Activated CD8-positive, alpha-beta T cell treated with anti-CD3 and anti-CD28 coated beads, Interleukin-2, amount 10 ng/mL, durations not matched to agents 7 days and 5 days (primary cell): ENCODE measurements around the gene TTLL13. TPM values are rescaled to one million over a fixed set of nuclear protein-coding genes. Genes with fewer than 3 reads are reported as not detected.

ENCODE experiments used
- ATAC-seq: fragments of 150-1000 bp; cut with Tn5 transposase; one replicate; pipeline ENCODE4 v1.10.0; 2021; ENCODE audit warnings: moderate library complexity
- CTCF ChIA-PET: fragments of 350-600 bp; sonication (Branson Sonifier 250); formaldehyde crosslinking; loops from one replicate; lab custom pipeline; 2021; ENCODE audit warnings: antibody characterized with exemption; lab: Charles Lee
- POLR2A ChIA-PET: fragments of 350-600 bp; sonication (Branson Sonifier 250); formaldehyde crosslinking; loops from one replicate; lab custom pipeline; 2021; ENCODE audit warnings: antibody characterized with exemption; lab: Charles Lee
- DNase-seq: peaks from one replicate; pipeline ENCODE4 v3.0.0-alpha.2; 2020
- H3K27ac Mint-ChIP-seq: one replicate; pipeline ENCODE4 v1.8.0; 2021; ENCODE audit warnings: mild to moderate bottlenecking, mixed read lengths
- H3K27me3 Mint-ChIP-seq: one replicate; pipeline ENCODE4 v1.8.0; 2021; ENCODE audit warnings: low read depth, mixed read lengths
- H3K36me3 Mint-ChIP-seq: one replicate; pipeline ENCODE4 v1.8.0; 2021; ENCODE audit warnings: low read depth, mixed read lengths
- H3K4me1 Mint-ChIP-seq: one replicate; pipeline ENCODE4 v1.8.0; 2021; ENCODE audit warnings: low read depth, mixed read lengths
- H3K4me3 Mint-ChIP-seq: one replicate; pipeline ENCODE4 v1.8.0; 2021; ENCODE audit warnings: mild to moderate bottlenecking, mixed read lengths
- H3K9me3 Mint-ChIP-seq: one replicate; pipeline ENCODE4 v1.8.0; 2022; ENCODE audit warnings: mixed read lengths; ENCODE audit not compliant: insufficient read depth
- total RNA-seq, 2 experiments: library from RNA; stranded (reverse); gene quantifications; one replicate each; pipeline ENCODE4 v1.2.3, GENCODE V29; 2021

Gene TTLL13
- total RNA-seq, 2 experiments from 2014 or later = 1.3 TPM; not detected in 1

DNA sequence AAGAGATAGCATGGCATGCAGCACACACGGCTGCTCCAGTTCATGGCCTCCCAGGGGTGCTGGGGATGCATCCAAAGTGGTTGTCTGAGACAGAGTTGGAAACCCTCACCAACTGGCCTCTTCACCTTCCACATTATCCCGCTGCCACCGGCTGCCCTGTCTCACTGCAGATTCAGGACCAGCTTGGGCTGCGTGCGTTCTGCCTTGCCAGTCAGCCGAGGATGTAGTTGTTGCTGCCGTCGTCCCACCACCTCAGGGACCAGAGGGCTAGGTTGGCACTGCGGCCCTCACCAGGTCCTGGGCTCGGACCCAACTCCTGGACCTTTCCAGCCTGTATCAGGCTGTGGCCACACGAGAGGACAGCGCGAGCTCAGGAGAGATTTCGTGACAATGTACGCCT lies 20.4 kb upstream of the TTLL13 start:
- CTCF ChIA-PET = interaction anchor here (3.6 kb wide), 1 partner anchor 86 kb away, joined by 21 read pairs; no protein-coding TSS in a partner anchor

DNA sequence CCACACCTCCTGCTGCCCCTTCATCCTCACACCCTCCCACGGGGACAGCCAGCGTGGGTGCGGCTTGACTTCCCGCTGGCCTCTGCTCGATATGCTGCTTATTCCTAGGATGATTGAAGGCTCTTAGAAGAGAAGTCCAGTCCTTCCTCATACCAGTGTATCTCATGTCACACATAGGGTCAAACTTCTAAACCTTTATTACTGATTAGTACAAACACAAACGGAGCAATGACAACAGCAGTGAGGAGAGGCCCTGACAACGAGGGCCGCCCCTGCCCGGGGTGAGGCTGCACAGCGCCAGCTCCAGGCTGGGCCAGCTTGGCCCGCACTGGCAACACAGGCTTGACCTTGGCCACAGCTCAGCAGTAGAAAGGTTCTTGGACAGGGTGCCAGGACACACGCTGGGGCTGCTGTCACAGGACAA lies 19.3 kb upstream of the TTLL13 start:
- no peak for ATAC-seq
- H3K4me1 Mint-ChIP-seq = peaks cover 48% of the 10 kb centered on the region

More for the DNA sequence above, 20.4 kb upstream of the TTLL13 start:
- Mint-ChIP-seq H3K36me3 (peaks cover 31% of the 10 kb centered on the region), H3K4me1 (peaks cover 40% of the 10 kb centered on the region), H3K9me3 (no peaks in the 10 kb centered on the region), H3K27me3 (no peaks in the 10 kb centered on the region), H3K4me3 (no peak overlapping the region), H3K27ac (peak overlapping the region; percentile 2)
- POLR2A ChIA-PET = interaction anchor here (1.1 kb wide), 1 partner anchor 11 kb away, joined by 3 read pairs; no protein-coding TSS in a partner anchor
- ATAC-seq (no peak), DNase-seq (no peak)

DNA sequence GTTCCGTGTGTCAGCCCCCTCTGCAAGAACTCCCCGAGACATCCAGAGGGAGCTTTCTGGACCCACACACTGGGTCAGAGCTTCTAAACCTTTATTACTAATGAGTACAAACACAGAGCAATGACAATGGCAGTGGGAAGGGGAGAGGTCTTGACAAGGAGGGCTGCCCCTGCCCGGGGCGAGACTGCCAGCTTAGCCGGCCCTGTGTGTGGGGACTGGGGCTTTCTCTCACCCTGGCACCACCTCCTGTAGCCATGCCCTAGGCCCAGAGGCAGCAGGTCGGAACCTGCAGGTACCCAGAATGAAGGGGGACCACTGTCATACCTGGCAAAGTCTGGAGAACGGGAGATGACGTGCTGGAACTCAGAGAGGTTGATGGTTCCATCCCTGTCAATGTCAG lies 18.7 kb upstream of the TTLL13 start:
- no peaks in the 10 kb centered on the region for H3K9me3 Mint-ChIP-seq
- ChIA-PET CTCF (interaction anchor here (0.9 to 4.0 kb wide), 7 partner anchors 9 to 89 kb away, joined by 3 to 21 read pairs (median 8); partner anchors contain the start of gene SEMA4B), POLR2A (interaction anchor here (0.7 to 4.7 kb wide), 5 partner anchors 9 to 128 kb away, joined by 3 to 35 read pairs (median 3); partner anchors contain the start of genes IDH2 and NGRN)
- ATAC-seq = no peak
- no peaks in the 10 kb centered on the region for H3K27me3 Mint-ChIP-seq
- H3K4me1 Mint-ChIP-seq = peaks cover 50% of the 10 kb centered on the region
- H3K27ac Mint-ChIP-seq = peak overlapping the region; percentile 93
- H3K4me3 Mint-ChIP-seq = peak overlapping the region; percentile 92
- no peak for DNase-seq
- peaks cover 31% of the 10 kb centered on the region for H3K36me3 Mint-ChIP-seq

More for the DNA sequence above, 19.3 kb upstream of the TTLL13 start:
- Mint-ChIP-seq H3K4me3 (peak overlapping the region; percentile 92), H3K36me3 (peaks cover 31% of the 10 kb centered on the region), H3K27ac (peak overlapping the region; percentile 93), H3K27me3 (no peaks in the 10 kb centered on the region), H3K9me3 (no peaks in the 10 kb centered on the region)
- DNase-seq = no peak
- POLR2A ChIA-PET = interaction anchor here (0.8 to 4.7 kb wide), 4 partner anchors 8 to 128 kb away, joined by 3 to 35 read pairs (median 4); partner anchors contain the start of genes IDH2 and NGRN
- CTCF ChIA-PET = interaction anchor here (2.0 to 3.6 kb wide), 2 partner anchors 9 to 87 kb away, joined by 8 to 21 read pairs; no protein-coding TSS in a partner anchor

DNA sequence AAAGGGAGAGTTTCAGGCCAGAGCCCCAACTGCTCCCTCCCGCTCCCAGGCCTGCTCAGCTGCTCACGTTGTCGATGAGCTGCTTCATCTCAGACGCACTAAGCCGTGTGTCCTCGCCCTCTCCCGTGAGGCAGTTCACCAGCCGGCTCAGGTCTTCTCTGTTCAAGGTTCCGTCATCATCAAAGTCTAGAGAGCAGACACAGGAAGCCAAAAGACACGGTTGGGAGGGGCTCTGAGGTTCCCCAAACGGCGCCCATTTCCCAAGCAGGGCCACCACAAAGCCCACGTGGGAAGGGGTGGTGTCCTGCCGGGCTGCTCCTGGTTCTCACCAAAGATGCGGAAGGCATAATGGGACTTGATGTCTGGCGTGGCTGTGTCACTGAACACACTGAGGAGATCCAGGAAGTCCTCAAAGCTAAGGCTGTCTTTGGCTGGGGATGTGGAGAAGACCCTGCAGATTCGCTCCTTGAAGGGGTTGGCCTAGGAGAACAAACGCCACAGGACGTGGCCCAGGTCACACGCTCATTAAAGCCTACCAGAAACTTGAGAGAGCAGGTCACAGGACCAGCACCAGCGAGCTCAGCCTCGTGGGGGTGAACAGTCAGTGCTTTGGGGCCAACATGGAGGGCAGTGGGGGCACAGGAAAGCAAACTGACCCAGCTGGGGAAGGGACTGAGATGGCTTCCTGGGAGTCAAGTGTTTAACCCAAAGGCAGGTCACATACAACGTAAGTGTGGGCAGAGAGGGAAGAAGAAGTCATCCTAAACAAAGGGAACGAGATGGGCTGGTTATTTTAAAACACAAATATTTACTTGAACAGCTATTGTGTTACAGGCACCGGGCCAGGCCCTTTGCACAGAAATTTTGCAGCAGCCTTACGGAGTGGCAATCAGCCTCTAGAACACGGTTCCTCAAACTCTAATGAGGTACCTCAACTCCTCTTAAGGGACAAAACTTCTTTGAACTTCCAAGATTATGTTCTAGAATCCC lies 18.0 kb upstream of the TTLL13 start:
- Mint-ChIP-seq H3K27ac (peak overlapping the region; percentile 93), H3K4me3 (peak overlapping the region; percentile 92), H3K4me1 (peaks cover 50% of the 10 kb centered on the region), H3K27me3 (no peaks in the 10 kb centered on the region), H3K36me3 (peaks cover 36% of the 10 kb centered on the region), H3K9me3 (no peaks in the 10 kb centered on the region)
- POLR2A ChIA-PET = interaction anchor here (0.6 to 4.7 kb wide), 9 partner anchors 14 to 614 kb away, joined by 3 to 35 read pairs (median 3); partner anchors contain the start of genes IDH2, NGRN and SEMA4B
- peak; percentile 64 for ATAC-seq
- peak; percentile 89 for DNase-seq
- CTCF ChIA-PET = interaction anchor here (0.8 to 4.0 kb wide), 11 partner anchors 9 to 701 kb away, joined by 3 to 21 read pairs (median 4); partner anchors contain the start of genes HDDC3 and SEMA4B

DNA sequence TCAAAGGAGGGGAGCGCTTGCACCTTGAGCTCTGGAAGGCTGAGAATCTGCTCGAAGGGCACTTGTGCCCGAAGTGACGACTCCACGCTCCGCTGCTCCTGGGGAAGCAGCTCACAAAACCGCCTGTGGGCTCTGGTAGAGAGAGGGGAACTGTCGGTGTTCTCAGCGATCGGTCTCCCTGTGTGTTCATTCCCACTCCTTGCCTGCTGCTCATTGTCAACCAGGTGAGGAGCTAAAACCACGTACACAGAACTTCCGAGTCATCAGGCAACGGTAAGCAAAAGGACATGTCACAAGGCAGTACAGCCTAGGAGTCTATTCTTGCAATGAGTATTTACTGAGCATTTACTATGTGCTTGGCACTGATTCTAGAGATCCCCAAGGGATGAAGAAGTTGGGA lies 17.2 kb upstream of the TTLL13 start:
- H3K27ac Mint-ChIP-seq = peak overlapping the region; percentile 93
- POLR2A ChIA-PET = interaction anchor here (0.9 to 4.7 kb wide), 6 partner anchors 27 to 146 kb away, joined by 3 to 35 read pairs (median 5); partner anchors contain the start of genes IDH2, NGRN and SEMA4B
- DNase-seq = no peak
- no peak for ATAC-seq
- no peaks in the 10 kb centered on the region for H3K9me3 Mint-ChIP-seq
- no peaks in the 10 kb centered on the region for H3K27me3 Mint-ChIP-seq
- CTCF ChIA-PET = interaction anchor here (1.3 to 4.0 kb wide), 7 partner anchors 10 to 700 kb away, joined by 3 to 21 read pairs (median 8); partner anchors contain the start of genes HDDC3 and SEMA4B
- H3K4me1 Mint-ChIP-seq = peaks cover 50% of the 10 kb centered on the region
- H3K36me3 Mint-ChIP-seq = peaks cover 38% of the 10 kb centered on the region
- peak overlapping the region; percentile 92 for H3K4me3 Mint-ChIP-seq

DNA sequence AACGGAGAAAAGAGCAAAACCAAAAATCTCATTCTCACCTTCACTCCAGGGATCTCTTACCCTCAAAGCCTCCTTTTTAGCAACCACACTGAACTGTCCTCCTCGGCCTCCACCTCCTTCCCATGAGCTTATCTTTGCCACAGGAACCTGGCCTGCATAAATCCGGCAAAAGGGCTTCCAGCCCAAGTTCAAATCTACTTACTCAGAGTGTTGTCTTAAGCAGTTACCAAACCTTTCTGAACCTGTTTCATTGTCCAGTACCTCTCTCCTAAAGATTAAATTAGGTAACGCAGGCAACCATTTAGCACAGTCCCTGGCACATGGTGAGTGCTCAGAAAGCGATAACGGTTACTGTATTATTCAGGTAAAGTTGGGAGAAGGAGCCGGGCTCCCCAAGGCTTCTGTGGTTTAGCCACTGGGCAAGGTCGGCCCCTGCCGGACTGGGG lies 16.4 kb upstream of the TTLL13 start:
- H3K27me3 Mint-ChIP-seq = no peaks in the 10 kb centered on the region
- DNase-seq (no peak), ATAC-seq (no peak)
- H3K27ac Mint-ChIP-seq = peak overlapping the region; percentile 93
- peak overlapping the region; percentile 92 for H3K4me3 Mint-ChIP-seq
- H3K4me1 Mint-ChIP-seq = peaks cover 50% of the 10 kb centered on the region
- CTCF ChIA-PET = interaction anchor here (1.0 to 4.0 kb wide), 11 partner anchors 11 to 493 kb away, joined by 3 to 17 read pairs (median 3); partner anchors contain the start of genes IDH2, NGRN and SEMA4B
- peaks cover 38% of the 10 kb centered on the region for H3K36me3 Mint-ChIP-seq
- POLR2A ChIA-PET = interaction anchor here (0.6 to 4.7 kb wide), 12 partner anchors 10 to 159 kb away, joined by 3 to 35 read pairs (median 7); partner anchors contain the start of genes IDH2, IQGAP1, NGRN and SEMA4B
- H3K9me3 Mint-ChIP-seq = no peaks in the 10 kb centered on the region

DNA sequence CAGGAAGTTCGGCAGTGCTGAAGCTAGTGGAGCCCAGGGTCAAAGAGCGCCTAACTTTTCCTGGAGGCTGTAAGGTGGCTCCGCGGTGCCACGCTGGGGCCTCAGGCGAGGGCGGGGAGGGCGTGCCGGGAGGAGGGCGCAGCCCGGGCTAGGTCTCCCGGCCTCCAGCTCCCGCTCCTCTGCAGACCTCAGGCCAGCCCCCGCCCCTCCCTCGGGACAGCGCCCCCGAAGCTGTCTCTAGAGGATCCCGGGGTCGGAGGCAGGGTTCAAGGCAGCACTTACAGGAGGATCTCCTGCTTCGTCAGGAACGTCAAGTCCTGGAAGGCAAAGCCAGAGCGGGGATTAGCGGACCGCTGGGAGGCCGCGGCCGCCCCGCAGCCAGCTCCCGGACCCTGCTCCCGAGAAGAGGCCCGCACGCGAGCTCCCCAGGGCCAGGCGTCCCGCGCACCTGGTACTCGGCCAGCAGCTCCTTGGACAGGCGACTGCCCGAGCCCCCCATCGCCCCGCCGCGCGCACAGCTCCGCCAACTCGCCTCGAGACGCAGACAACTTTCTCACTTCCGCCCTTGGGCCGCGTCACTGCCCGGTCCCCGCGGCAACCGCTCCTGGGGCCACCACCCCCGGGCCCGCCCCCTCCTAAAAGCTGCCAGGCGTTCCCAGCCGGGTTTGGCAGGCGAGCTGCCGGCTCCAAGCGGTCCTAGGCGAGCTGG lies 15.8 kb upstream of the TTLL13 start, which contains the start of gene CIB1:
Gene CIB1 (minus strand): TSS at position 555 of the 709 bp plus-strand sequence. CDS start 56 bp downstream, at position 499.
- Mint-ChIP-seq H3K27me3 (no peaks in the 10 kb centered on the region), H3K4me3 (peak within 1 kb of the TSS; percentile 92), H3K27ac (peak within 1 kb of the TSS; percentile 93), H3K4me1 (peaks cover 56% of the 10 kb centered on the region), H3K36me3 (peaks cover 43% of the 10 kb centered on the region), H3K9me3 (no peaks in the 10 kb centered on the region)
- ChIA-PET POLR2A (interaction anchor here (0.6 to 4.7 kb wide), 18 partner anchors 10 to 727 kb away, joined by 3 to 35 read pairs (median 4); partner anchors contain the start of genes AP3S2, HDDC3, IDH2 and IQGAP1), CTCF (interaction anchor here (1.0 to 4.0 kb wide), 11 partner anchors 12 to 493 kb away, joined by 3 to 17 read pairs (median 3); partner anchors contain the start of genes IDH2, NGRN, SEMA4B and TTLL13)
- DNase-seq (peak; percentile 97), ATAC-seq (peak; percentile 85)

DNA sequence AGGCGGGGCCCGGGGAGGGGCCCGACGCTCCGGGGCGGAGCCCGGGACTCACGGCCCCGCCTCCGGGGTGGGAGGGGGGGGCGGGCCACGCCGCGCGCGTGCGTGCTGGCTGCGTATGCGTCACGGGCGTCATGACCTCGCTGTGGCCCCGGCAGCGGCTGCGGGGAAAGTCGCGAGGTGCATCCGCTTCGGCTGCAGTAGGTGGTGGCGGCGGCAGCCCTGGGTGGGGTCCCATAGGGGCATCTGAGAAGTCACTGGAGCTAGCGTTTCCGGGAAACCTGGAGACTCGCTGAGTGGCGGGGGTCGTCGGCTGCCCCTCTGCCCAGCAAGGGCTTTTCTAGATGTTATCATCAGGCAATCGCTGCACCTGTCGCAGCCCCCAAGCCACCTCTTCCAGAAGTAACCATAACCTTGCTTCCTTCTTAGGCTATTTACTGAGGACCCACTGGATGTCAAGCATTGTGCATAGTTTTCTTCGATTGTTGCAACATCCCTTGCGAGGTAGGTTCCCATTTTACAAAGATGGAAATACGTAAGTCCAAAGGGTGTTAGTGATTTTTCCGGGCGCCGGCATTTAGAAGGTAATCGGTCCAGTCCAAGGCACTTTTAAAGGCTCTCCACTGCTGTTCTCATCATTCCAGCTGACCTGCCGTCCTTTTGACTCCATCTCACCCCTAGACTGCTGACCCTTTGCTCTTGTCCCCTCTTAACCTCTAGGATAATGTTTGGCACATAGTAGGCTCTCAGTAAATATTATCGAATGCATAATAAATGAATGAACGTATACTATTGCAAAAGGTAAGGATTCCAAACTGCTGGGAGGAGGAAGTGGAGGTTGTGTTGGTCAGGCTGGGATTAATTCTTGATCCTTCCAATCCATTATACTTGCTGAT lies 15.0 kb upstream of the TTLL13 start, which contains the start of gene GDPGP1:
Gene GDPGP1 (plus strand): TSS at position 114 of the 893 bp plus-strand sequence. CDS start 6,700 bp downstream, outside the sequence.
- Mint-ChIP-seq H3K27me3 (no peaks in the 10 kb centered on the region), H3K36me3 (peaks cover 41% of the 10 kb centered on the region), H3K4me3 (peak within 1 kb of the TSS; percentile 92), H3K27ac (peak within 1 kb of the TSS; percentile 93), H3K9me3 (no peaks in the 10 kb centered on the region), H3K4me1 (peaks cover 54% of the 10 kb centered on the region)
- DNase-seq = no peak
- ChIA-PET POLR2A (interaction anchor here (0.6 to 4.7 kb wide), 15 partner anchors 9 to 727 kb away, joined by 3 to 35 read pairs (median 4); partner anchors contain the start of genes AP3S2, HDDC3, IDH2 and IQGAP1), CTCF (interaction anchor here (1.0 to 4.0 kb wide), 9 partner anchors 12 to 147 kb away, joined by 3 to 17 read pairs (median 3); partner anchors contain the start of genes IDH2, NGRN, SEMA4B and TTLL13)
- peak; percentile 73 for ATAC-seq

DNA sequence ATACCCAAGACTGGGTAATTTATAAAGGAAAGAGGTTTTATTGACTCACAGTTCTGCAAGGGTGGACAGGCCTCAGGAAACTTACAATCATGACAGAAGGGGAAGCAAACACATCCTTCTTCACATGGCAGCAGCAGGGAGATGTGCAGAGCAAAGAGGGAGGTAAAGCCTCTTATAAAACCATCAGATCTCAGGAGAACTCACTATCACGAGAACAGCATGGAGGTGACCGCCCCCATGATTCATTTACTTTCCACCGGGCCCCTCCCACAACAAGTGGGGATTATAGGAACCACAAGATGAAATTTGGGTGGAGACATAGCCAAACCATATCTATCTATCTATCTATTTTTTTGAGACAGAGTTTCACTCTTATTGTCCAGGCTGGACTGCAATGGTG lies 10.0 kb upstream of the TTLL13 start:
- CTCF ChIA-PET = no interaction called here
- H3K9me3 Mint-ChIP-seq = no peaks in the 10 kb centered on the region
- no peak overlapping the region for H3K4me3 Mint-ChIP-seq
- DNase-seq = no peak
- H3K36me3 Mint-ChIP-seq = peaks cover 25% of the 10 kb centered on the region
- no peak for ATAC-seq
- no peak overlapping the region for H3K27ac Mint-ChIP-seq
- H3K4me1 Mint-ChIP-seq = peaks cover 18% of the 10 kb centered on the region
- no peaks in the 10 kb centered on the region for H3K27me3 Mint-ChIP-seq
- POLR2A ChIA-PET = no interaction called here
